GM23248 (cell line): ENCODE measurements around the gene ERGIC1. TPM values are rescaled to one million over a fixed set of nuclear protein-coding genes. Genes with fewer than 3 reads are reported as not detected.
A peak's percentile ranks its signal among the peaks of the same experiment; 100 is the strongest.
"Not testable (repeated sequence)": the region's sequence is repeated elsewhere in the genome, so short reads cannot be mapped to it uniquely, and the experiment has no call there.

ENCODE experiments used
- DNase-seq: peaks from one replicate; pipeline ENCODE4 v3.0.0-alpha.2; 2015
- H2AFZ ChIP-seq: fragments of 200-600 bp; sonication (generic); 2 replicates; pipeline ENCODE4 v1.6.1; 2016; ENCODE audit warnings: antibody characterized with exemption
- H3F3A ChIP-seq: fragments of 200-600 bp; sonication (generic); 2 replicates; pipeline ENCODE4 v1.6.1; 2016; ENCODE audit warnings: mild to moderate bottlenecking, antibody characterized with exemption, mixed run types; ENCODE audit not compliant: insufficient read depth
- H3K27ac ChIP-seq: fragments of 200-600 bp; sonication (generic); 2 replicates; pipeline ENCODE4 v1.5.1; 2016; ENCODE audit warnings: mild to moderate bottlenecking
- H3K27me3 ChIP-seq: fragments of 200-600 bp; sonication (generic); replicated peaks from 2 replicates; pipeline ENCODE4 v1.6.1; 2016; ENCODE audit warnings: mild to moderate bottlenecking; ENCODE audit not compliant: insufficient read depth
- H3K36me3 ChIP-seq: fragments of 200-600 bp; sonication (generic); 2 replicates; pipeline ENCODE4 v1.6.1; 2016; ENCODE audit warnings: low read depth, mild to moderate bottlenecking
- H3K4me1 ChIP-seq: fragments of 200-600 bp; sonication (generic); 2 replicates; pipeline ENCODE4 v1.6.1; 2016; ENCODE audit warnings: mild to moderate bottlenecking; ENCODE audit not compliant: insufficient read depth
- H3K4me2 ChIP-seq: fragments of 200-600 bp; sonication (generic); one replicate; pipeline ENCODE4 v1.6.1; 2016; ENCODE audit warnings: mild to moderate bottlenecking; ENCODE audit not compliant: unreplicated experiment
- H3K4me3 ChIP-seq: fragments of 200-600 bp; sonication (generic); 2 replicates; pipeline ENCODE4 v1.5.1; 2016; ENCODE audit warnings: mild to moderate bottlenecking
- H3K79me2 ChIP-seq: fragments of 200-600 bp; sonication (generic); 2 replicates; pipeline ENCODE4 v1.6.1; 2016; ENCODE audit warnings: mild to moderate bottlenecking; ENCODE audit not compliant: insufficient read depth
- H3K9ac ChIP-seq: fragments of 200-600 bp; sonication (generic); 2 replicates; pipeline ENCODE4 v1.6.1; 2016; ENCODE audit warnings: mild to moderate bottlenecking
- H3K9me2 ChIP-seq: fragments of 200-600 bp; sonication (generic); 2 replicates; pipeline ENCODE4 v1.6.1; 2016; ENCODE audit warnings: mixed run types, mild to moderate bottlenecking, moderate library complexity; ENCODE audit not compliant: insufficient read depth
- H3K9me3 ChIP-seq: fragments of 200-600 bp; sonication (generic); one replicate; pipeline ENCODE4 v1.6.1; 2017; ENCODE audit warnings: low read depth
- H4K20me1 ChIP-seq: fragments of 200-600 bp; sonication (generic); 2 replicates; pipeline ENCODE4 v1.6.0; 2016; ENCODE audit not compliant: insufficient read depth
- EZH2 ChIP-seq: fragments of 200-600 bp; sonication (generic); IDR thresholded peaks from 2 replicates; pipeline ENCODE4 v1.6.1; 2018; ENCODE audit warnings: antibody characterized with exemption, mild to moderate bottlenecking; ENCODE audit not compliant: insufficient read depth, poor library complexity, severe bottlenecking
- EZH2phosphoT487 ChIP-seq: fragments of 200-600 bp; sonication (generic); IDR thresholded peaks from 2 replicates; pipeline ENCODE4 v1.6.1; 2018; ENCODE audit warnings: antibody characterized with exemption, moderate library complexity, mild to moderate bottlenecking, low read depth; ENCODE audit not compliant: insufficient read depth
- WGBS, 2 experiments: methylation state at CpG; one replicate each; pipeline ENCODE4 v1.1.6; 2015 to 2017; ENCODE audit warnings: low lambda C conversion rate in 2 of 2, low coverage in 1 of 2; ENCODE audit errors: missing lambda C conversion rate in 2 of 2; 5-methylcytosine and 5-hydroxymethylcytosine counted together
- in situ Hi-C: fragments of 300-500 bp; cut with MboI; formaldehyde crosslinking; loops from 2 replicates; pipeline ENCODE4 v1.15.0; 2020
- polyA plus RNA-seq: library from polyadenylated mRNA; unstranded; fragments of >200 nt; fragmentation: Nextera tagmentation; extraction: Ambion mirVana; gene quantifications from 2 replicates; pipeline ENCODE4 v1.2.1, GENCODE V29; 2016
- total RNA-seq: library from RNA; depleted of rRNA; stranded (reverse); fragments of >200 nt; shearing (Covaris generic); gene quantifications from 2 replicates; pipeline ENCODE4 v1.2.3, GENCODE V29; 2014

Gene ERGIC1
- total and polyA plus RNA-seq, 2 experiments from 2014 or later, result 66.4 to 235 TPM

DNA sequence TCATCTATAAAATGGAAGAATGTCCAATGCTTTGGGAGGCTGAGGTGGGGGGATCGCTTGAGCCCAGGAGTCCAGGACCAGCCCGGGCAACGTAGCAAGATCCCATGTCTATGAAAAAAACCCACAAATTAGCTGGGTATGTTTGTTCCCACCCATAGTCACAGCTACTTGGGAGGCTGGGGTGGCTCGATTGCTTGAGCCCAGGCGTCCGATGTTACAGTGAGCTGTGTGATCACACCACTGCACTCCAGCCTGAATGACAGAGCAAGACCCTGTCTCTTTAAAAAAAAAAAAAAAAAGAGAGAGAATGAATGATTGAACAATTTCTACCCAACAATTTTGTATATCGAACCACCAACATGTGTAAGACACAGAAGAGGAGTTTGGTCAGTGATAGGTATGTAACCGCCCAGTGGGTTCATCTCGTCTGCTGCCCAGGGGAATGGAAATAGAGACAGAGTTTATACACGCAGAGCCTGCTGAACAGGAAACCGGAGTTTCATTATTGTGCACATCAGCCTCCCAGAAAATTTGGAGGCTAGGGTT, 26.2 kb upstream of the ERGIC1 start:
- Histone ChIP-seq H3K27me3 (no peaks in the 10 kb centered on the region), H3K4me3 (peak overlapping the region; percentile 71), H3F3A (no peaks in the 10 kb centered on the region; the same call in 1 of the 2 replicates), H3K9ac (peak overlapping the region; percentile 91), H3K9me2 (no peaks in the 10 kb centered on the region), H3K27ac (peak overlapping the region; percentile 90), H3K4me2 (peak overlapping the region; percentile 84), H3K36me3 (no peaks in the 10 kb centered on the region), H3K4me1 (peaks cover 12% of the 10 kb centered on the region), H3K9me3 (no peaks in the 10 kb centered on the region), H3K79me2 (no peaks in the 10 kb centered on the region), H4K20me1 (no peaks in the 10 kb centered on the region), H2AFZ (peak overlapping the region; percentile 68)
- WGBS, 2 experiments, result 41 to 50% methylated on average over 11 of the region's 11 CpGs
- in situ Hi-C loops, result no loop called here
- peak; percentile 39 for DNase-seq
- TF ChIP-seq EZH2, result no peak

DNA sequence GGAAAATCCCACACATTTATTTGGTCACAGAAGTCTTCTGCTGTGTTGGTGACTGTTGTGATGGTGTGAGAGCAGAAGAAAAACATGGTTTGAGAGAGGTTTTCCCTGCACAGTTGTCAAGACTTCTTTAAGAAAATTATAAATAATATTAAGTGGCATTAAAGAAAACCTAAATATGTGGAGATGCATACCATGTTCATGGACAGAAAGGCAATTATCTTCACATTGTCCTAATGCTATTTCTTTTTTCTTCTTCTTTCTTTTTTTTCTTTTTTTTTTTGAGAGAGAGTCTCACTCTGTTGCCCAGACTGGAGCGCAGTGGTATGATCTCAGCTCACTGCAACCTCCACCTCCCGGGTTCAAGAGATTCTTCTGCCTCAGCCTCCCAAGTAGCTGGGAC, 24.3 kb upstream of the ERGIC1 start:
- Histone ChIP-seq H2AFZ (no peak overlapping the region), H3K9me3 (no peaks in the 10 kb centered on the region), H3K4me1 (peaks cover 9% of the 10 kb centered on the region), H3K27ac (no peak overlapping the region), H4K20me1 (no peaks in the 10 kb centered on the region), H3K27me3 (no peaks in the 10 kb centered on the region), H3F3A (no peaks in the 10 kb centered on the region), H3K36me3 (no peaks in the 10 kb centered on the region), H3K4me2 (no peak overlapping the region), H3K9me2 (no peaks in the 10 kb centered on the region), H3K9ac (no peak overlapping the region), H3K4me3 (no peak overlapping the region), H3K79me2 (no peaks in the 10 kb centered on the region)
- WGBS, 2 experiments, result 95 to 100% methylated on average over 2 of the region's 2 CpGs
- TF ChIP-seq EZH2 (no peak), EZH2phosphoT487 (no peak)
- DNase-seq, result no peak
- in situ Hi-C loops, result no loop called here

DNA sequence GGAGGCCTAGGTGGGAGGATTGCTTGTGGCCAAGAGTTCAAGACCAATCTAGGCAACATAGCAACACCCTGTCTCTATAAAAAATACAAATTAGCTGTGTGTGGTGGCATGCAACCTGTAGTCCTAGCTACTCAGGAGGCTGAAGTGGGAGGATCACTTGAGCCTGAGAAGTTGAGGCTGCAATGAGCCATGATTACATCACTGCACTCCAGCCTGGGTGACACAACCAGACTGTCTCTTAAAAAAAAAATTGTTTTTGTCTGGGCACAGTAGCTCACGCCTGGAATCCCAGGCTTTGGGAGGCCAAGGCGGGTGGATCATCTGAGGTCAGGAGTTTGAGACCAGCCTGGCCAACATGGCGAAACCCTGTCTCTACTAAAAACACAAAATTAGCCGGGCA, 23.1 kb upstream of the ERGIC1 start:
- H4K20me1 ChIP-seq, H2AFZ ChIP-seq, H3K9ac ChIP-seq, H3K9me2 ChIP-seq, H3K27me3 ChIP-seq, DNase-seq, H3K27ac ChIP-seq, H3F3A ChIP-seq, H3K36me3 ChIP-seq, in situ Hi-C loops, H3K9me3 ChIP-seq, H3K79me2 ChIP-seq, H3K4me1 ChIP-seq, H3K4me2 ChIP-seq, H3K4me3 ChIP-seq: not testable (repeated sequence)
- 92% methylated on average over 4 of the region's 4 CpGs for WGBS, 2 experiments

DNA sequence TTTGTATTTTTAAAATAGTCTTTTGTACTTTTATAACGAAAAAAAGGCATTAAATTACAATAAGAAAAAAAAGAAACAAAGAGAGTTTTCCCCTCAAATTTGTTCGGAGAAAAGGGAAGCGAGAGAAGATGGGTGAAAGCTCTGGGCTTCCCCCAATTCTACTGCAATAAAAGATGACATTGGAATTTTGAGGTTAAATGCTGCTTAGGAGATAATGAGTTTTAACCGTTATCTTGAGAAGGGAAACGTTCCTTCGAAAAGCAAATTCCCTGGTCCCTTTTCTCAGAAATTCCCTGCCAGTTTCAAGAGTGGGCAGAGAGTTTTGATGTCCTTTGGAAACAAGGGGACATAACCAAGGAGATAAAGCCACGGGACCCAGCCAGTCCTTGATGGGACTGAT, 18.4 kb upstream of the ERGIC1 start:
- no peaks in the 10 kb centered on the region for H3K79me2 ChIP-seq
- H3K27me3 ChIP-seq, result no peaks in the 10 kb centered on the region
- in situ Hi-C loops, result no loop called here
- no peaks in the 10 kb centered on the region for H3K9me2 ChIP-seq
- H2AFZ ChIP-seq, result no peak overlapping the region
- no peak for DNase-seq
- TF ChIP-seq EZH2phosphoT487 (no peak), EZH2 (no peak)
- no peak overlapping the region for H3K27ac ChIP-seq
- no peak overlapping the region for H3K9ac ChIP-seq
- 88 to 90% methylated on average over 7 of the region's 7 CpGs for WGBS, 2 experiments
- H3F3A ChIP-seq, result peaks cover 14% of the 10 kb centered on the region
- H4K20me1 ChIP-seq, result no peaks in the 10 kb centered on the region
- H3K4me2 ChIP-seq, result no peak overlapping the region
- H3K4me3 ChIP-seq, result no peak overlapping the region
- H3K9me3 ChIP-seq, result no peaks in the 10 kb centered on the region
- H3K4me1 ChIP-seq, result peaks cover 18% of the 10 kb centered on the region
- no peaks in the 10 kb centered on the region for H3K36me3 ChIP-seq
